Hair follicular keratinocyte (primary cell): ENCODE data around the gene IQSEC3. TPM values are rescaled to one million over a fixed set of nuclear protein-coding genes. Genes with fewer than 3 reads are reported as not detected.

Source experiments
- total RNA-seq: library from RNA; depleted of rRNA; stranded (reverse); fragments of >200 nt; gene quantifications from 2 replicates; pipeline ENCODE4 v1.2.3, GENCODE V29; 2015

The IQSEC3 gene
- under 0.01 and 0.34 TPM in 2 replicates for total RNA-seq

DNA sequence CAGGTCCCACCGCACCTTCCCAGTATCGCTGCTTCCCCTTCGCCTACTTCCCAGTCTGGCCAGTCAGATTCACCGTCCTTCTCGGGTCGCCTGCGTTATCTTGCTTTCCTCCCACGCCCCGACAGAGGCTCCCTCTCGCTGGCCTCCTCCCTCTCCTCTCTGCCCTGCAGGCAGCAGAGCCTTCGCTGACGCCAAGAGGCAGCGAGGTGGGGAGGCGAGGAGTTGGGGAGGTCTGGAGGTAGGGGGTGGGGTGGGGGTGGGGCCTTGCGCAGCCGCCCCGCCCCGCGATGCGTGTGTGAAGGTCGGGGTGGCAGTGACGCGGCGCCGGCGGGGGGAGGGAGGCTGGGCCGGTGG is at the start of gene IQSEC3:
IQSEC3 (plus strand) TSS at position 340 of the 354 bp plus-strand sequence. CDS start 116 bp downstream, outside the sequence.

GRCh38 chr12:214003-214741 is 147.6 kb downstream of the IQSEC3 start, which contains the start of gene SLC6A12:
TSS of gene SLC6A12 (minus strand) at chr12:214157. CDS start at chr12:209986, 4,171 bp downstream.

Other genes with a start within 250 kb of the IQSEC3 start
- not detected in 2 replicates for gene SLC6A12, start 147.4 kb downstream of the IQSEC3 start, total RNA-seq
- gene SLC6A13, start 196.1 kb downstream of the IQSEC3 start, total RNA-seq: not detected in 2 replicates